ELR (cell line): ENCODE data around the gene RABGAP1L.
A peak's percentile ranks its signal among the peaks of the same experiment; 100 is the strongest.

Experiments
- DNase-seq: peaks from one replicate; pipeline ENCODE4 v3.0.0-alpha.2; 2015; ENCODE audit warnings: low read depth

RABGAP1L gene

DNA sequence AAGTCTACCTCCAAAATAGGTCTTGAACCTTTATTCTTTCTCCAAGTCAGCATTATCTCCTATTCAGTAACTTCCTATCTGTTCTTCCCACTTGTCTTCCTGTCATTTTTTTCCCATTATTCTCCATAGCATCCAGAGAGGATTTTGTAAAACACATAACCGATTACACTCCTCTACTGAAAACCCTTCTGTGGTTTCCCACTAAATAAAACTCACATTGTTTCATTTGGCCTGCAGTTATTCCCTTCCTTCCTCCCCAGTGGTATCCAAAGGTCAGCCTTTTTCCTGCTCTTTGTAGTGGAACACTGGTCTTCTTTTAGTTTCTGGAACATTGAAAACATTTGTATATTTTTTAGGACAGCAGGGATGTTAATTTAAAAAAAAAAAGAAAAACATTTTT lies 554.5 kb downstream of the RABGAP1L start:
- DNase-seq = no peak

DNA sequence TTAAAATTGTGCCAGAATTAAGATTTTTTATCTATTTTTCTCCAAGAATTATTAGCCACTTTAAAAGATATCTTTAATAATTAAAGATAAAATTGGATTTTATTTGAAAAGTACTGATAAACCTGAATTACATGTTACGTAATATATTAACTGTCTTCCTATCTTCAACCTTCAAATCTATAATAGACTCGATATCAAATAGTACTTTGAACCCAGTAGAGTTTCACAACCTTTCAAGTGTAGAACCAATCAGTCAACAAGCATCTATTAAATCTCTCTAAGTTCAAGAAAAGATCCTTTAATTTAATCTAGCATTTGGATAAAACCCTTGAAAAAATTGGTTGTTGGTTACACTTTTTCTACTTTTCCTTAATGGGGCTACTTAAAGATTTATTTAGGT lies 559.9 kb downstream of the RABGAP1L start:
- no peak for DNase-seq

DNA sequence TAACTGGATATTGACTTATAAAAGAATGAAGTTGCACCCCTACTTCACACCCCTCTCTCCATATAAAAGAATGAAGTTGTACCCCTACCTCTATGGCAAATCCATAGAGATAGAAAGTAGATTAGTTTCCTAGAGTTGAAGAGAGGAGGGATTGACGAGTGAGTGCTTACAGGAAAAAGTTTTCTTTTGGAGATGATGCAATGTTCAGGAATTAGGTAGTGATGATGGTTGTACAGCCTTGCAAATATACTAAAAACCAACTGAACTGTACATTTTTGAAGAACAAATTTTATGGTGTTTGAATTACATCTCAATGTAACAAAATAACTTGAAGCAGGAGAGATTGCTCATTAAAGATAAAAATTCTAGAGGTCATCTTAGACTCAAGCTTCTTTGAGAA lies 561.3 kb downstream of the RABGAP1L start:
- DNase-seq = no peak

DNA sequence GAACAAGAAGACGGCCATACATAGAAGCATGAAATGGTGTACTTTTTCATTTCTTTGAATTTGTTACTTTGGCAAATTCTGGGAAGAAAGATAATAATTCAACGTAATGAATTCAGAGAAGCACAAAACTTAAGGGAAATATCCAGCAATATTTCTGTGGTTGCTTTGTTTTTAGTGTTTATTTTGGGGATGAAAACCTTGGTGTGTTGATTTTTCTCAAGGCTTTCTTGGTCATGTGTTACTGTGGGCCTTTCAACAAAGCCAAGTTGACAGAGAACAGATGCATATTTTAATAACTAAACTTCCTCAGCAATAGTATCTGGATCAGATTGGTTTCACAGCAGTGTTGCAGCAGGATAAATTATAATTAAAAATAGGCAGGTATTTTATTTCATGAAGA lies 561.9 kb downstream of the RABGAP1L start:
- DNase-seq = no peak

DNA sequence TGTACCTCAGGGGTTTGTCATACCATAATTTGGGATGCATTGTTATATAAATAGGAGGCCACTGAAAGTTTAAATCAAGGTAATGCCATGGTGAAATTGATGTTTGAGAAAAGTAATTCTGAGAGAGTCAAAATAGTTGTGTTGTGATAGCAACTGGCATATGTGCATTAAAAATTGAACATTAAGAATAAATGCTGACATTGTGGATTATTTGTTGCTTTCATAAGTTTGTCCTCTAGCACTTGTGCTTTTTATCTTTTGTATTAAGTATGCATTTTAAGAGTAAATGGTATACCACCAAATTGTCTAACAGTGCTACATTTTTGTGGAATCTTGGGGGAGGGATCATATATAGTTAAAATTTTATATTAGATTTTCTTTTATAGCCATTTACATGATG lies 564.5 kb downstream of the RABGAP1L start:
- no peak for DNase-seq

DNA sequence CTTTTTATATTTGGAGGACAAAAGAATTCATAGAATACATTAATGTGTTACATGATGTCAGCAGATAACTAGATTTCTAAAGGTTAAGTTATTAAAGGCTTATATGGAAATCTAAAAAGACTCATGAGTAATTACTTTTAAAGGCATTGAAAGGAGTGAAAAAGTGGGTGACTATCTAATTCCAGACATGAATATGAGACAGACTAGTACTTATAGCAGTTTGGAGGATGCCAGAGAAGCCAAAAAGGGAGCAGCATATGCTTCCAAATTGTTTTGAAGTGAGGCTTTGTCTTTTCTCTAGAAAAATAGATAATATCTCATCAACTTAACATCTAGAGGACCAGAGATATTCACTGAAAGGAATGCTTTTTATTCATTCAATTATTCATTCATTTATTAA lies 564.9 kb downstream of the RABGAP1L start:
- DNase-seq = no peak

DNA sequence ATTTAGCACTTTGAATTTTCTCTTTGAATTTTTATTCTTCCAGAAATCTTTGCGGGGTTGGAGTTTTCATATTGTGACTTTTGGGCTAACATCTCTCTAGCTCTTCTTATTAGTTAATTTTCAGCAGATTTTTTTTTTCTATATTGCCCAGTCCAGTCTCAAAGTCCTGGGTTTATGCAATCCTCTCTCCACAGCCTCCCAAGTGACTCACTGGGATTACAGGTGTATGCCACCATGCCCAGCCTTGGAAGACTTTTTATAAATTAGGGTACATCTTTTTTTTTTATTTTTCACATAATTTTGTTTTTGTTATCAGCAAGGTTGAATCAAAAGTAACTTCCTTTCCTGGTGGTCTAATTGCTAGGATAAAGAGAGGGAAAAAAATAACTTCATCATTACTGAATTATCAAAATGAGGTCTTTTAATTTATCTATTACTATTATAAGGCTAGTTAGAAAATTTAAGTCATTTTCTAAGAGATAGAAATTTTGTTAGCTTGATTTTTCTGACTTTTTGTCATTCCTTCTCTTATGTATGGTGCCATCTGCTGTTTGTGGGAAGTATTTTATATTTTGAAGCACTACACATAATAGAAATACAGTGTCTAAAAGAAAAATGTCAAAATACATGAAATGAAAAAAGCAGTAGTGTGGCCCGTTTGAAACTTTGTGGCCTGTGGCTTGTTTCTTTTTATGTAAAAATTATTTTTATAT lies 567.0 kb downstream of the RABGAP1L start:
- DNase-seq = peak; percentile 59

DNA sequence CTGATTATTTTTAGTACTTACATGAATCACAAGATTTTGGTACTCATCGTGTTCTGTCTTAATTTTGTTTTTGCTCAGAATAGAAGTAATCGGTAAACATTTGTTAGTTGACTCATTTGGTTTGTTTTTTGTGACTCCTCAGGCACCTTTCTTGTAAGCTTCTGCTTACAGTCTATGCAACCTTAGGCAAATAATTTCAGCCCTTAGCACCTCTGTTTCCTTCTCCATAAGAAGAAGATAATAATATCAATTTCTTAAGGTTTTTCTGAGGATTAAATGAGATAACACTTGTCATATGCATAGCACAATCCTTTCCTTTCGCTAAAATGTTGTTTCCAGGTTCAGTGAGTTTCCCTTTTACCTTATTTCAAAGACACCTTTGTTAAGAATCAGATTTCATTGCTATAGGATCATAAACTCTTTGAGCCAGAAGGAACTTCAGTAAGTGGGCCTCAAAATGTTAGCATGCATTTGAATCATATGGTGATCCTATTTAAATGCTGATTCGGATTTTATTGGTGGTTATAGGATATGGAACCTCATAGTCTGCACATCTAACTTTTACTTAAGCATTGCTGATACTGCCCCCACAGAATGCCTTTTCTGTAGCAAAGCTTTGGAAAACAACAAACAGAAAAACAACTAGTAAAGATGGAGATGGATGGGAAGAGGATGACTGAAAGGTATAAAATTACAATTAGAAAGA lies 567.7 kb downstream of the RABGAP1L start:
- DNase-seq = no peak

DNA sequence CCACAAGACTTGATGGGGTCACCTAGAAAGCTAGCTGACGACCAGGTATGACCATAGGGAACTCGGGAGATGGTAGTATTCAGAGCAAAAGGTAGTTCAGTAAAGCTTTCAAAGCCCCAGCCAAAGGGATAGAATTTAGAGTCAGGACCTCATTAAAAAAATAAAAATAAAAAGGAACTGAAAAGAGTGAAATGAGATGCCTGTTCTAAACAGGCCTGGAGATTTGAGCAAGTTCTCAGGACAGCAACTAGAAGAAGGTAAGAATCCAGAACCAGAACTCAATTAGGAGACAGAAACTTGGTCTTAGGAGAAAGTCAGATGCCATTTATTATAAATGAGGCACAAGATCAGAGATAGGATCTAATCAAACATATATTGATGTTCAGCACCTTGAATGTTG lies 575.0 kb downstream of the RABGAP1L start:
- DNase-seq = no peak

DNA sequence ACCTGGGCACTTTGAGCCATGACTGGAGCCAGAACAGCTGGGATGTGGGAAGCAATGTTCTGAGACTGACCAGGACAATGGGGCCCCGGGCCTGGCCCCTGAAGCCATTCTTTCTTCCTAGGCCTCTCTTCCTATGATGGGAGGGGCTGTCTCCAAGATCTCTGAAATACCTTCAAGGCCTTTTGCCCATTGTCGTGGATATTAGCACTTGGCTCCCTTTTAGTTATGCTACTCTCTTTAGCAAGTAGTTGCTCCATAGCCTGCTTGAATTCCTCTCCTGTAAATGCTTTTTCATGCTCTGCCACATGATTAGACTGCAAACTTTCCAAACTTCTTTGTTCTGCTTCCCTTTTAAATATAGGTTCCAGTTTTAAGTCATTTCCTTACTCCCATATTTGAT lies 577.5 kb downstream of the RABGAP1L start:
- DNase-seq = no peak

DNA sequence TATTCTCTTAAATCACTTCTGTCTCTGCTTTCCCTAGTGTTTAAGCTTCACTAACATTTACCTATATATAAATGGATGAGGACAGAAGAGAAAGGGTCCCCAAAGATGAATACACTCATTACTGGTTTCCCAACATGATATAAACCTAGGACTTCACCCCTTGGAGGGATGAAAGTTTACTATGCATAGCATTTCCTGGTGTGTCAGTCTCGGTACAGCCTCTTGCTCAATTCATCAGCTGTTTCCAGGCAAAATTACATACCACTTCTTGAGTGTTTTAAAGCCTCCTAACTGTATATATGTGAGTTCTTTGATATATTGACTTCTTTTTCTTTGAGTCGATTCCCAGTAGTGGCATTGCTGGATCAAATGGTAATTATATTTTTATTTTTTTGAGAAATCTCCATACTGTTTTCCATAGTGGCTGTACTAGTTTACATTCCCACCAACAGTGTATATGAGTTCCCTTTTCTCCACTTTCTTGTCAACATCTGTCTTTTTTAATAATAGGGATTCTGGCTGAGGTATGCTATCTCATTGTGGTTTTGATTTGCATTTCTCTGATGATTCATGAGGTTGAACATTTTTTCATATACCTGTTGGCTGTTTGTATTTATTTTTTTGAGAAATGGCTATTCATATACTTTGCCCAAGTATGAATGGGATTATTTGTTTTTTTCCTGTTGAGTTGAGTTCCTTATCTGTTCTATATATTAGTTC lies 581.1 kb downstream of the RABGAP1L start:
- DNase-seq = peak; percentile 29

DNA sequence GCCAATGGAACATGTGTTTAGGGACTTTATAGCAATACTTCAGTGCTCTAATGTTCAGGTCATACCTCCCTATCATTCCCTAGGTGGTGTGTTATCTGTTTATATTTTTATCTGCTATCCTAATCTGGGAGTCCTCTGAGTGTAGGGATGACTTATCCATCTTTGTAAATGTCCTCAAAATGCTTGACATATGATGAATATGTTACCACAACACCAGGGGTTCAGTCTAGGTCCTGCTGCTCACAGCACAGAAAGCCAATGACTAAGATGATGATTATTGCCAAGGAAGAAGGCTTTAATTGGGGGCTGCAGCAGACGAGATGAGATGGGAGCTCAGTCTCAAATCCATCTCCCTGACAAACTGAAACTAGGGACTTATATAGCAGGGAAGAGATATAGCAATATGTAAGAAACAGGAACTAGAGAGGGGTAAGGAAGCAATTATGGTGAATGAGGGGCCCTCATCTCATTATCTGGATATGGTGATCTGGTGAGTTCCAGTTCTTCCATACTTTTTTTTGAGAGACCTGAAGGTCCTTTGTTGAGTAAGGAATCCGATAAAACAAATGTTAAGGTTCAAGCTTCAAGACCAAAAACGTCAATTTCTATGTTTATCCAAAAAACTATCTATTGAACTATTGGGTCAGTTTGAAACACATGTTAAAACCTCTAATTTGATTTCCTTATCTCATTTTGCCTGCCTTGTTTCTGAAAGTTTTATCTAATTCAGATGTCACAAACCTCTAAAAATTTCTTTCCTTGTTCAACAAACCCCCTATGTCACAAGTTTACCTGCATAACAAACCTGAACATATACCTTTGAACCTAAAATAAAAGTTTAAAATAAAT lies 583.7 kb downstream of the RABGAP1L start:
- DNase-seq = peak; percentile 63

DNA sequence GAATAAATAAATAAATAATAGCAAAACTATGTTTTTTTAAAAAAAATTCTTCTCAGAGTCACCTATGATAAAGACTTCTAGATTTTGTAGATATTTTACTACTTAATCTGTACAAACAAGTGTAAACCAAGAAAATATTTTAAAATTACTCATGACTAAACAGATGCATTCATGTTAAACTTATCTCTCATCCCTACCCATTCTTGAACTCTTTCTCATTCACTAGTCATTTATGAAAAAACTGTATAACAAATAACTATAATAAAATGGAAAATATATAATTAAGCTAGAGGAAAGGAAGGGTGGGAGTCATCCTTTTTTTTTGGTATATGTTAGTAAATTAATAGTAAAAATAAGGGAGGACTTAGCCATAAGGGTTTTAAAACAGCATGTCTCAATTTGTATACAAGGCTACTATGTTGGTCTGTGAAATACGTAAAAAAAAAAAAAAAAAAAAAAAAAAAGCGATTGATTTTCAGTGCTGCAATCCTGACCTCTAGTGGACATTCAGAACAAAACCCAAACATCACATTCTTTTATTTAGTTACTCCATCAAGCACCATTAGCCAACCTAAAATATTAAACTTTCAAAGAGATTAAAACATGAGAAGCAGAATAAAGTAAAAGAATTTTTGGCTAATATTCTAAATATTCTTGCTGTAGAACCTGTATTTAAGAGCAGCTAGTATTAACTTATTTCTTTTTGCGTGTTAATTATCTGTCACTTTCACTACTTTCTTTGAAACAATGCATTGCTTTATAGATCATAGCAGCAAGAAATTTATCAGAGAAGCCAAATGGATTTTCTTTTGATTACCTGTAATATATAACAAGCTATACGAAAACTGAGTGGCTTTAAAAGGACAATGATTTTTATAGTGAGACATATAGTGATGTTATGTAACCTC lies 584.6 kb downstream of the RABGAP1L start:
- peak; percentile 74 for DNase-seq

DNA sequence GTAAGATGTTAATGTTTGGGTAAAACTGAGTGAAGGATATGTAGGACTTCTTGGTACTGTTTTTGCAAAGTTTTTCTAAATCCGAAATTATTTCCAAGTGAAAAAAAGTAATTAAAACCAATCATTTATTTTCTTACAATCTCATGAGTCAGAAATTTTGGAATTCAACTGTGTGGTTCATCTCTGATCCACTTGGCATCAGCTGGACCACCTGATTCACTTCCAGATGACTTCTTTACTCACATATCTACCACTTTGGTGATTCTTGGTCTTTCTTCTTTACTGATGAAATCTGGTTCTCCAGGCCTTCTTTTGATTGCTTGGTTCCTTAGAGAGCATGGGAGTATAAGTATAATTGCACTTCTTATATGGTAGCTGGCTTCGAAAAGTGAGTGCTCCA lies 585.6 kb downstream of the RABGAP1L start:
- DNase-seq = peak; percentile 6

DNA sequence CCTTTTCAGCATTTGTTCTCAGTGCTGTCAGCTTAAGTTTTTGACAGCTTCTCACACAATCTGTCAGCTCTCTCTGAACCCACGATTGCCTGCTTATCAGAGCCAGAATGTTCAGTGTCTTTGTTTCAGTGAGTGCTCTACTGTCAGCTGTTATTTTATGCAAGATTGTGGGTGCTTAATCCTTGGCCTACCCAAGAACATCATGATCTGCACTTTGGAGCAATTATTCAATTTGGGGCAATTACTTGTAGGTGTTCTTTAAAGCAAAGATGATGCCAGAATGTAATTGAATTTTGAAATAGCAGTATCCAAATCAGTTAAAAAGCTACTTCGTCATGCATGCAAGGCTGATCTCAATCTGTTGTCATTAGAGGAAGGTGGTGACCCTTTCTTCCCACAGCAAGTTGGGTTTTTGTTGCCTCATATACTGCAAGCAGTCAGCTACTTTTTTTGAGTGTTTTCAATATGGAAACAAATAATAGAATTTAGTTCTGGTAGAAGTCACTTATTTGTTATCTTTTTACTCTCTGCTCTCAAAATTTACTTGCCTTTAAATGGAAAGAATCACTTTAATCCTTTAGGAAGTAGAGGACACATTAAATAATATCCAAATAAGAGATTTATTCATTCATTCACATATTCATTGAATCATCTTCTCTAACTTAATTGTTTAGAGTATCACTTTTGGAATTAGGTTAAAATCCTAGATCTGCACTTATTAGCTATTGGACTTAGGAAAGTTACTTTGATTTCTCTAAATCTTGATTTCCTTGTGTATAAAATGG lies 586.9 kb downstream of the RABGAP1L start:
- no peak for DNase-seq

DNA sequence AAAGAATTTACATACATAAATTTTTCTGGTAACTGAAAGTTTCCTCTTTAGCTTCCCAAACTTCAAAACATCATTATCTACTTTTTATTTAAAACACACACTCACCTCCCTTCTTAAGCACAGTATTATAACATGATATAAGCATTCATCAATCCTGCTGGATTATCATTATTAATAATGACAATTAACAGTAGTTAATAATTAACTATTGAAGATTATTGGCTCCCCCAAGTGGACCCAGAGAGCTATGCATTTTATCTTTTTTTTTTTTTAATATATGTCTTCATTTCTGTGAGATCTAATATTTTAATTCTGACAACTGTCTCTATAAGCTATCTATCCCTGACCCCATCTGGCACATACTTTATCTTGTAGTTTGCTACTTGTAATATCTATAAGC lies 588.3 kb downstream of the RABGAP1L start:
- peak; percentile 14 for DNase-seq

DNA sequence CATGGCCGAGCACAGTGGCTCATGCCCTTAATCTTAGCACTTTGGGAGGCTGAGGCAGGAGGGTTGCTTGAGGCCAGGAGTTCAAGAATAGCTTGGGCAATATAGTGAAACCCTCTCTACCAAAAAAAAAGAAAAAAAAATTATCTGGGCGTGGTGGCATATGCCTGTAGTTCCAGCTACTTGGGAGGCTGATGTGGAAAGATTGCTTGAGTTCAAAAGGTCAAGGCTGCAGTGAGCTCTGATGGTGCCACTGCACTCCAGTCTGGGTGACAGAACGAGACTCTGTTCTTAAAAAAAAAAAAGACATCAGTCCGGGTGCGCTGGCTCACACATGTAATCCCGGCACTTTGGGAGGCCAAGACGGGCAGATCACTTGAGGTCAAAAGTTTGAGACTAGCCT lies 589.3 kb downstream of the RABGAP1L start:
- no peak for DNase-seq

DNA sequence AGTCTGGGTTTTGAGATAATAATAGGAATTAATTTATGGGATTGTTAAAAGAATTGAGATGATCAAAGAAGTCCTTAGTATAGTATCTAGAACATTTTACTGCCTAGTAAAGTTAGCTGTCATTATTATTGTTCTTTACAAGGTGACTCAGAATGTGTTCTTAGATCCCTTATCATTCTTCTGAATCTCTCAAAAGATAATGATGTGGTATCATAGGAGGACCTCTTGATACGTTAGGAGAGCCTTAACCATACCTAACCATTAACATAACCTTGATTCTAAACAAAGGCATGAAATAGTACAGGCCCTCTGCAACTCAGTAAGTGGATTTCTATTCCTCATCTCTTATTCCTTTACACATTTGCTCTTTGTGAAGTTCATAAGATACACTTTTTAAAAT lies 593.8 kb downstream of the RABGAP1L start:
- DNase-seq = no peak

DNA sequence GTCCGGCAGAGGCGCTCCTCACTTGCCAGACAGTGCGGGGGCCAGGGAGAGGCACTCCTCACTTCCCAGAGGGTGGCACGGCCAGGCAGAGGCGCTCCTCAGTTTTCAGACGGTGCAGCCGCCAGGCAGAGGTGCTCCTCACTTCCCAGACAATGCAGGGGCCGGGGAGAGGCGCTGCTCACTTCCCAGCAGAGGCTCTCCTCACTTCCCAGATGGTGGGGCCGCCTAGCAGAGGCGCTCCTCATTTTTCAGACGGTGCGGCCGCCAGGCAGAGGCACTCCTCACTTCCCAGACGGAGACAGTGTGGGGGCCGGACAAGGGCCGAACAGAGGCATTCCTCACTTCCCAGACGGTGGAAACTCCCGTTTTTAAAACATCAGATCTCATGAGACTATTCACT lies 602.0 kb downstream of the RABGAP1L start:
- no peak for DNase-seq

DNA sequence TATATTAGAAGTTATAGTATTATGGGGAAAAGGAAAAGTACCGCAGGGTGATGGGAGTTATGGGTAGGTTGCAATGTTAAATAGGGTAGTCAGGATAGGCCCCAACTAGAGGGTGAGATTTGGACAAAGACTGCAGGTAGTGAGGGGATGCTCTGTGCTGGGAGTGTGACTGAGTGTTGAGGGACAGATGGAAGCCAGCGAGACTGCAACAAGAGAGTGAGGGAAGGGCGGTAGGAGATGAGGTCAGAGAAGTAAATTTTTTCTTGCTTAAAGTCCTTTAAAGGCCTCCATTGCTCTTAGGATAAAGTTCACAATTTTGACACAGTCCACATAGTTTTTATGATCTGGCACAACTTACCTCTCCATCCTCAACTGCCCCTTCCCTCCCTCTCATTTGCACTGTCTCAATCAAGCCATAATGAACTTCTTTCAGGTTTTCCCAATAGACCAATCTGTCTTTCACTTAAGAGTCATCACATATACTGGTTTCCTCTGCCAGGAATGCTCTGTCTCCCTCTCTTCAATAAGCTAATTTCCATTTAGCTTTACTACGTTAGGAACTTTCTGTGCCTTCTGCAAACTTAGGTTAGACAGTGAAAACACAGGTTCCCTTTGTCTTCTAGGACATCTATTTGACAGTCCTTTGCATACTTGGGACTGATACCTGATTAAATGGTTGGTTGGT lies 602.7 kb downstream of the RABGAP1L start:
- DNase-seq = no peak
